Lower leg skin (tissue), 3 donors: Measurements from ENCODE around the gene ATP6V1G3.

Experiments used
- CTCF ChIP-seq, 3 donors: fragments of 450-650 bp; IDR thresholded peaks; one replicate each; pipeline ENCODE4 v1.5.1; 2016; ENCODE audit warnings: antibody characterized with exemption in 3 of 3, mild to moderate bottlenecking in 3 of 3, moderate library complexity in 2 of 3
- POLR2A ChIP-seq, 2 donors: fragments of 450-650 bp; IDR thresholded peaks; one replicate each; pipeline ENCODE4 v1.6.1; 2016 to 2017; ENCODE audit warnings: antibody characterized with exemption in 2 of 2, mild to moderate bottlenecking in 1 of 2, moderate library complexity in 1 of 2

GRCh38 chr1:198535631-198536030 is 4.8 kb downstream of the ATP6V1G3 start:
- no peak for TF ChIP-seq CTCF (IDR thresholded peaks at IDR 0.05)
- no peak for TF ChIP-seq POLR2A (IDR thresholded peaks at IDR 0.05)
